H1 (cell line): ENCODE measurements around the gene TSPAN5. TPM values are rescaled to one million over a fixed set of nuclear protein-coding genes. Genes with fewer than 3 reads are reported as not detected.
A peak's percentile ranks its signal among the peaks of the same experiment; 100 is the strongest.

Experiments used
- CTCF ChIA-PET: fragments of 300-600 bp; sonication (Branson Sonifier 250); formaldehyde crosslinking; loops from one replicate; lab custom pipeline; 2021; ENCODE audit not compliant: partially characterized antibody; lab: Charles Lee
- POLR2A ChIA-PET: fragments of 300-600 bp; sonication (Branson Sonifier 250); formaldehyde crosslinking; loops from one replicate; lab custom pipeline; 2021; ENCODE audit warnings: inconsistent platforms; ENCODE audit not compliant: partially characterized antibody; lab: Charles Lee
- DNase-seq, 2 experiments: peaks; one replicate each; pipeline versions ENCODE4 v3.0.0 to v3.0.0-alpha.2; 2010 to 2022; ENCODE audit warnings: low spot score in 2 of 2, low read depth in 1 of 2, mixed read lengths in 1 of 2
- FAIRE-seq: peaks from 2 replicates; lab custom pipeline; 2011; peaks lifted over from hg19 to GRCh38; lab: Jason Lieb, UNC
- H2AFZ ChIP-seq: 2 replicates; pipeline ENCODE4 v1.8.1; 2012; ENCODE audit warnings: low read length, inconsistent platforms
- H2AK5ac ChIP-seq: 2 replicates; pipeline ENCODE4 v1.6.1; 2013; ENCODE audit warnings: low read depth, low read length
- H2BK120ac ChIP-seq: replicated peaks from 2 replicates; pipeline ENCODE3; 2013; ENCODE audit warnings: low read depth, low read length, inconsistent platforms
- H2BK12ac ChIP-seq: 2 replicates; pipeline ENCODE4 v1.6.1; 2013; ENCODE audit warnings: low read depth, low read length
- H2BK15ac ChIP-seq: 2 replicates; pipeline ENCODE4 v1.6.1; 2013; ENCODE audit warnings: low read length
- H2BK20ac ChIP-seq: 2 replicates; pipeline ENCODE4 v1.6.1; 2013; ENCODE audit warnings: low read length
- H2BK5ac ChIP-seq: 2 replicates; pipeline ENCODE4 v1.6.1; 2013; ENCODE audit warnings: low read depth, low read length
- H3K14ac ChIP-seq: 2 replicates; pipeline ENCODE4 v1.6.1; 2013; ENCODE audit warnings: inconsistent platforms; ENCODE audit not compliant: insufficient read length
- H3K18ac ChIP-seq: 2 replicates; pipeline ENCODE4 v1.6.1; 2013; ENCODE audit warnings: low read length; ENCODE audit errors: extremely low read depth
- H3K23ac ChIP-seq: 2 replicates; pipeline ENCODE4 v1.6.1; 2013; ENCODE audit warnings: inconsistent platforms; ENCODE audit not compliant: insufficient read length
- H3K23me2 ChIP-seq: 2 replicates; pipeline ENCODE4 v1.6.1; 2013; ENCODE audit warnings: low read depth, low read length
- H3K27ac ChIP-seq: 2 replicates; pipeline ENCODE4 v1.6.1; 2011; ENCODE audit warnings: low read depth, low read length, inconsistent platforms
- H3K27me3 ChIP-seq, 4 experiments: replicated peaks in 1 of 4; 1 replicate in 1 of 4; 2 replicates in 3 of 4; pipeline versions ENCODE4 v1.6.1 to v1.8.1; 2011 to 2013; ENCODE audit warnings: low read length in 3 of 4, mild to moderate bottlenecking in 3 of 4, inconsistent platforms in 2 of 4, mixed read lengths in 2 of 4, moderate library complexity in 1 of 4; ENCODE audit not compliant: control insufficient read depth in 3 of 4, insufficient read depth in 3 of 4; ENCODE audit errors: extremely low read depth in 1 of 4
- H3K36me3 ChIP-seq, 4 experiments: 2 replicates each; pipeline versions ENCODE4 v1.6.1 to v1.8.1; 2011 to 2013; ENCODE audit warnings: mild to moderate bottlenecking in 4 of 4, low read length in 3 of 4, moderate library complexity in 2 of 4, control low read depth in 1 of 4, inconsistent platforms in 1 of 4; ENCODE audit not compliant: insufficient read depth in 4 of 4, control insufficient read depth in 2 of 4
- H3K4ac ChIP-seq: replicated peaks from 2 replicates; pipeline ENCODE3; 2013; ENCODE audit warnings: low read length, low read depth, mixed read lengths, inconsistent platforms; ENCODE audit not compliant: insufficient read length
- H3K4me1 ChIP-seq, 4 experiments: replicated peaks in 1 of 4; 1 replicate in 1 of 4; 2 replicates in 3 of 4; pipeline versions ENCODE4 v1.6.1 to v1.8.1; 2011 to 2013; ENCODE audit warnings: low read length in 3 of 4, inconsistent platforms in 2 of 4, mixed read lengths in 1 of 4; ENCODE audit not compliant: insufficient read depth in 4 of 4, control insufficient read depth in 3 of 4
- H3K4me2 ChIP-seq, 2 experiments: 2 replicates each; pipeline versions ENCODE4 v1.6.1 to v1.8.1; 2011 to 2013; ENCODE audit warnings: low read depth in 2 of 2, low read length in 2 of 2, control low read depth in 1 of 2, inconsistent platforms in 1 of 2, mild to moderate bottlenecking in 1 of 2; ENCODE audit not compliant: insufficient read depth in 1 of 2
- H3K4me3 ChIP-seq, 4 experiments: fragments of 200-600, 300-600 bp in 1 of 4; sonication (generic), shearing (Covaris generic), sonication (Bioruptor Twin) in 1 of 4; 2 replicates each; pipeline versions ENCODE4 v1.5.1 to v1.8.1; 2011 to 2016; ENCODE audit warnings: low read length in 4 of 4, low read depth in 3 of 4, control low read depth in 2 of 4, inconsistent platforms in 2 of 4, mild to moderate bottlenecking in 2 of 4, mixed read lengths in 1 of 4, moderate library complexity in 1 of 4; ENCODE audit not compliant: insufficient read depth in 2 of 4; ENCODE audit errors: extremely low read depth in 1 of 4
- H3K56ac ChIP-seq: replicated peaks from 2 replicates; pipeline ENCODE3; 2013; ENCODE audit warnings: low read depth, mild to moderate bottlenecking, mixed read lengths, low read length, inconsistent platforms; ENCODE audit not compliant: insufficient read length
- H3K79me1 ChIP-seq: 2 replicates; pipeline ENCODE4 v1.6.1; 2013; ENCODE audit warnings: low read depth, low read length, control low read depth
- H3K79me2 ChIP-seq, 2 experiments: 2 replicates each; pipeline versions ENCODE4 v1.6.1 to v1.8.1; 2012 to 2013; ENCODE audit warnings: low read length in 2 of 2, mild to moderate bottlenecking in 2 of 2, inconsistent platforms in 1 of 2; ENCODE audit not compliant: insufficient read depth in 2 of 2, control insufficient read depth in 1 of 2
- H3K9ac ChIP-seq, 4 experiments: replicated peaks in 1 of 4; 1 replicate in 1 of 4; 2 replicates in 3 of 4; pipeline versions ENCODE4 v1.6.1 to v1.8.1; 2011 to 2013; ENCODE audit warnings: low read depth in 3 of 4, low read length in 3 of 4, control low read depth in 2 of 4, mild to moderate bottlenecking in 2 of 4, moderate library complexity in 2 of 4, inconsistent platforms in 1 of 4; ENCODE audit errors: extremely low read depth in 1 of 4
- H3K9me3 ChIP-seq, 2 experiments: 2 replicates each; pipeline versions ENCODE4 v1.6.1 to v1.8.1; 2012 to 2013; ENCODE audit warnings: mild to moderate bottlenecking in 2 of 2, moderate library complexity in 2 of 2, control low read depth in 1 of 2, inconsistent platforms in 1 of 2, low read depth in 1 of 2, low read length in 1 of 2, mixed read lengths in 1 of 2; ENCODE audit not compliant: insufficient read depth in 2 of 2
- H4K20me1 ChIP-seq, 2 experiments: replicated peaks in 1 of 2; 2 replicates each; pipeline versions ENCODE3 to v1.8.1; 2011 to 2013; ENCODE audit warnings: inconsistent platforms in 2 of 2, low read length in 2 of 2, mild to moderate bottlenecking in 1 of 2; ENCODE audit not compliant: insufficient read depth in 2 of 2, control insufficient read depth in 1 of 2
- H4K5ac ChIP-seq: 2 replicates; pipeline ENCODE4 v1.6.1; 2013; ENCODE audit warnings: low read length, low read depth, mixed read lengths, inconsistent platforms; ENCODE audit not compliant: insufficient read length
- H4K8ac ChIP-seq: 2 replicates; pipeline ENCODE4 v1.8.0; 2013; ENCODE audit warnings: mild to moderate bottlenecking, moderate library complexity, low read length, inconsistent platforms; ENCODE audit not compliant: insufficient read depth; ENCODE audit errors: extremely low read depth
- H4K91ac ChIP-seq: replicated peaks from 2 replicates; pipeline ENCODE3; 2013; ENCODE audit warnings: low read length, mixed read lengths, inconsistent platforms; ENCODE audit not compliant: insufficient read length
- CHD2 ChIP-seq: IDR thresholded peaks from 2 replicates; pipeline ENCODE4 v1.6.1; 2012; ENCODE audit warnings: low read length, improper control_type of control experiment
- E2F6 ChIP-seq: IDR thresholded peaks from 2 replicates; pipeline ENCODE4 v1.6.1; 2012; ENCODE audit warnings: inconsistent platforms
- EP300 ChIP-seq, 2 experiments: IDR thresholded peaks; 1 replicate in 1 of 2; 2 replicates in 1 of 2; pipeline ENCODE4 v1.6.1; 2011 to 2012; ENCODE audit warnings: low read depth in 2 of 2, low read length in 2 of 2, mild to moderate bottlenecking in 2 of 2, borderline replicate concordance in 1 of 2, inconsistent platforms in 1 of 2, moderate library complexity in 1 of 2
- JUND ChIP-seq: IDR thresholded peaks from 2 replicates; pipeline ENCODE4 v1.6.1; 2011; ENCODE audit warnings: mild to moderate bottlenecking, improper control_type of control experiment, low read length
- KDM5A ChIP-seq: fragments of 200-600 bp; IDR thresholded peaks from 2 replicates; pipeline ENCODE4 v1.7.1; 2012; ENCODE audit warnings: mild to moderate bottlenecking, low read length, inconsistent platforms, mixed read lengths
- MAX ChIP-seq: IDR thresholded peaks from 2 replicates; pipeline ENCODE4 v1.6.1; 2012; ENCODE audit warnings: inconsistent platforms
- NANOG ChIP-seq: IDR thresholded peaks from 2 replicates; pipeline ENCODE4 v1.6.1; 2011; ENCODE audit warnings: low read length, low read depth, mild to moderate bottlenecking, inconsistent platforms; ENCODE audit not compliant: insufficient read depth, poor library complexity, severe bottlenecking
- NRF1 ChIP-seq: IDR thresholded peaks from 2 replicates; pipeline ENCODE4 v1.6.1; 2011; ENCODE audit warnings: mild to moderate bottlenecking, low read depth, low read length, improper control_type of control experiment
- SAP30 ChIP-seq: fragments of 300-600 bp; sonication (generic); IDR thresholded peaks from 2 replicates; pipeline ENCODE4 v1.7.1; 2012; ENCODE audit warnings: low read length, moderate library complexity, mild to moderate bottlenecking, inconsistent platforms; ENCODE audit not compliant: insufficient read depth, insufficient replicate concordance
- SP2 ChIP-seq: IDR thresholded peaks from 2 replicates; pipeline ENCODE4 v1.6.1; 2012; ENCODE audit warnings: mild to moderate bottlenecking, low read length, inconsistent platforms
- SP4 ChIP-seq: IDR thresholded peaks from 2 replicates; pipeline ENCODE4 v1.6.1; 2012; ENCODE audit warnings: low read length, inconsistent platforms
- TAF7 ChIP-seq: optimal IDR thresholded peaks from 2 replicates; pipeline ENCODE3; 2011; ENCODE audit warnings: low read depth, mild to moderate bottlenecking, inconsistent platforms, low read length, moderate library complexity, borderline replicate concordance
- WGBS, 2 experiments: shearing (Covaris generic) in 1 of 2; methylation state at CpG; one replicate each; pipeline versions ENCODE4 v1.1.6 to v1.1.7; 2013 to 2015; ENCODE audit warnings: low lambda C conversion rate in 2 of 2, mixed read lengths in 2 of 2, inconsistent platforms in 1 of 2, low coverage in 1 of 2, missing lambda C conversion rate in 1 of 2; ENCODE audit not compliant: insufficient replicate concordance in 2 of 2, insufficient coverage in 1 of 2, insufficient read length in 1 of 2; ENCODE audit errors: extremely low coverage in 1 of 2, missing lambda C conversion rate in 1 of 2; 5-methylcytosine and 5-hydroxymethylcytosine counted together
- polyA plus RNA-seq, 7 experiments: library from polyadenylated mRNA; depleted of rRNA in 3 of 7; stranded (reverse) in 5 of 7; unstranded in 2 of 7; fragments of >200 nt in 5 of 7; fragments of 200-250 nt in 2 of 7; gene quantifications; 1 replicate in 5 of 7; 2 replicates in 1 of 7; 4 replicates in 1 of 7; pipeline versions ENCODE4 v1.2.1 to v1.2.3, GENCODE V29; 2011 to 2013; ENCODE audit warnings: missing spikeins in 2 of 7, mixed read lengths in 2 of 7
- total RNA-seq: library from RNA; stranded (reverse); fragmentation: NEBNext Ultra II Directional; extraction: Animal tissue kit (Norgen Biotek cat#: 25700); gene quantifications from 2 replicates; pipeline ENCODE4 v1.2.1, GENCODE V29; 2021

Gene TSPAN5
- total and polyA plus RNA-seq, 2 of the 8 experiments (the other 6 are each of a cell fraction or from before 2014, with no cell fraction given): 17.6 to 21.2 TPM

GRCh38 chr4:98662055-98662453, 3.6 kb upstream of the TSPAN5 start:
- FAIRE-seq: no peak
- H3K23me2 ChIP-seq: peaks cover 18% of the 10 kb centered on the region
- H4K20me1 ChIP-seq: no peaks in the 10 kb centered on the region
- H4K8ac ChIP-seq: no peak overlapping the region
- CTCF ChIA-PET: interaction anchor here (0.7 to 1.6 kb wide), 6 partner anchors 31 to 512 kb away, joined by 3 to 6 read pairs (median 3); no protein-coding TSS in a partner anchor
- H2AK5ac ChIP-seq: no peak overlapping the region
- H2BK120ac ChIP-seq: no peak overlapping the region
- H2BK5ac ChIP-seq: no peak overlapping the region
- no peak overlapping the region for H2BK12ac ChIP-seq
- H3K14ac ChIP-seq: no peak overlapping the region
- peak overlapping the region in 1 of 2 experiments; percentile 23; a peak in 2 of 4 replicates for H3K4me2 ChIP-seq
- H3K4me1 ChIP-seq: peaks cover 8 to 19% (median 15%) of the 10 kb centered on the region in 4 experiments; a peak in 6 of 7 replicates
- H3K9me3 ChIP-seq: peaks cover 18 to 20% of the 10 kb centered on the region in 2 experiments
- H4K5ac ChIP-seq: no peak overlapping the region
- peaks cover 0 to 14% (median 6%) of the 10 kb centered on the region in 4 experiments; a peak in 4 of 7 replicates for H3K27me3 ChIP-seq
- H3K4ac ChIP-seq: no peak overlapping the region
- no peak overlapping the region for H2BK20ac ChIP-seq
- WGBS, 2 experiments: 57% methylated on average over 4 of the region's 4 CpGs; no CpG with 5 or more reads in 1 of the 2 experiments
- H3K36me3 ChIP-seq: peaks cover 0 to 5% (median 0%) of the 10 kb centered on the region in 4 experiments; a peak in 1 of 8 replicates
- DNase-seq: no peak
- no peak overlapping the region for H3K9ac ChIP-seq
- no peak overlapping the region for H3K56ac ChIP-seq
- H4K91ac ChIP-seq: no peak overlapping the region
- POLR2A ChIA-PET: interaction anchor here (0.8 kb wide), 1 partner anchor 44 kb away, joined by 3 read pairs; no protein-coding TSS in a partner anchor
- H3K18ac ChIP-seq: no peak overlapping the region
- 0 out of 4 replicates have a peak, but pooled peaks cover 0 to 4% of the 10 kb centered on the region in 2 experiments for H3K79me2 ChIP-seq
- peak overlapping the region in 1 of 4 experiments; percentile 11; a peak in 1 of 8 replicates for H3K4me3 ChIP-seq
- H2AFZ ChIP-seq: no peak overlapping the region
- H3K27ac ChIP-seq: no peak overlapping the region
- H2BK15ac ChIP-seq: no peak overlapping the region
- no peaks in the 10 kb centered on the region for H3K79me1 ChIP-seq
- H3K23ac ChIP-seq: no peak overlapping the region
- TF ChIP-seq KDM5A (no peak), NRF1 (no peak), CHD2 (no peak), EP300 (IDR thresholded peaks at IDR 0.05; ENCODE audit: borderline replicate concordance in 1 of 2, low read depth in 2 of 2, low read length in 2 of 2) (no peak), SAP30 (no peak), SP2 (no peak), TAF7 (no peak), SP4 (no peak), JUND (no peak), MAX (no peak), E2F6 (no peak), NANOG (no peak)
